Stimulated activated memory B cell treated with anti-CD40 and anti-IgM and Interleukin-4, amounts not matched to agents 10 μg/mL and 1 μg/mL and 100 μg/mL, for 72 hours (primary cell): ENCODE results near the gene DSPP.

ENCODE experiments used
- ATAC-seq: fragments of 150-1000 bp; cut with Tn5 transposase; 2 replicates; pipeline ENCODE4 v1.10.0; 2021
- H3K27ac Mint-ChIP-seq: one replicate; pipeline ENCODE4 v1.8.0; 2022; ENCODE audit warnings: mild to moderate bottlenecking, mixed read lengths
- H3K27me3 Mint-ChIP-seq: one replicate; pipeline ENCODE4 v1.8.0; 2022; ENCODE audit warnings: mixed read lengths
- H3K36me3 Mint-ChIP-seq: one replicate; pipeline ENCODE4 v1.8.0; 2022; ENCODE audit warnings: mixed read lengths
- H3K4me1 Mint-ChIP-seq: one replicate; pipeline ENCODE4 v1.8.0; 2022; ENCODE audit warnings: mixed read lengths
- H3K4me3 Mint-ChIP-seq: one replicate; pipeline ENCODE4 v1.8.0; 2022; ENCODE audit warnings: mild to moderate bottlenecking, moderate library complexity, mixed read lengths
- H3K9me3 Mint-ChIP-seq: one replicate; pipeline ENCODE4 v1.8.0; 2022; ENCODE audit warnings: mixed read lengths

The DSPP gene

GRCh38 chr4:87659247-87659931 lies 51.1 kb downstream of the DSPP start:
- no peaks in the 10 kb centered on the region for H3K36me3 Mint-ChIP-seq
- H3K27me3 Mint-ChIP-seq: peaks cover 16% of the 10 kb centered on the region
- H3K4me1 Mint-ChIP-seq: no peaks in the 10 kb centered on the region
- H3K27ac Mint-ChIP-seq: no peak overlapping the region
- ATAC-seq: no peak
- H3K9me3 Mint-ChIP-seq: peaks cover 6% of the 10 kb centered on the region
- H3K4me3 Mint-ChIP-seq: no peak overlapping the region

- H3K27me3 Mint-ChIP-seq: peaks cover 15% of the 10 kb centered on the region
- ATAC-seq: no peak
- H3K27ac Mint-ChIP-seq: no peak overlapping the region
- H3K4me1 Mint-ChIP-seq: no peaks in the 10 kb centered on the region
- no peak overlapping the region for H3K4me3 Mint-ChIP-seq
- H3K9me3 Mint-ChIP-seq: peaks cover 6% of the 10 kb centered on the region
- H3K36me3 Mint-ChIP-seq: no peaks in the 10 kb centered on the region
Observed at GRCh38 chr4:87662871-87663270, 54.5 kb downstream of the DSPP start.
